Inferior parietal cortex (tissue), 1 donor: ENCODE data around the gene SUN3.

Experiments
- DNase-seq: peaks from one replicate; pipeline ENCODE4 v3.0.0-alpha.2; 2016; ENCODE audit errors: extremely low spot score

The SUN3 gene

DNA sequence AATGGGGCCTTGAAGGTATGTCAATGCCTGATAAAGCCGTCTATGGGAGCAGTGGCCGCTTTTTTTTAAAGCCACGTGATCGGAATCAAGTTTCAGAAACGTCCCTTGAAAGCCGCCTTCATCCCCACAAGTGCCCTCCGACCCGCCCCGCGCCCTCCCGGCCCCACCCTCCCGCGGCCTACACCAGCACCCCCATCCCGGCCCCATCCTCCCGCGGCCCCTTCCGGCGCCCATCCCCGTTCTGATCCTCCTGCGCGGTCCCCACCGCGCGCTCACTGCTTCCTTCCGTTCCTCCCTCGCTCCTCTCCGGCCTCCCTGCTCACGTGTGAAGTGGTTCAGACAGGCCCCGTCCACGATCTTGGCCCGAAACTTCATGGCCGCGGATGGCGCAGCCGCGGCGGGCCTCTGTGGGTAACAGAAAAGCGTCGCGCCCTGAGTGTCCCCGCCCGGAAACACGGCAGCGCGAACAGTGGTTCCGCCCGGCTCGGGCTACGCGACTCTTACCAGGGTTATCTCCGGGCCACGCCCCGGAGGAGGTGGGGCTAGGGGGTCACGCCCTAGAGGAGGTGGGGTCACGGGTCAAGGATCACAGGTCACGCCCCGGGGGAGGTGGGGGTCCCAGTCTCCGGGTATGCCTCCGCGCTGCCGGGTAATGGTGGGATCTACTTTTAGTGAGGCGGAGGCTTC is 49.6 kb downstream of the SUN3 start, which contains the start of gene HUS1:
HUS1 (minus strand) TSS at position 471 of the 687 bp plus-strand sequence; CDS start at position 375, 96 bp downstream.
- peak; percentile 92 for DNase-seq

DNA sequence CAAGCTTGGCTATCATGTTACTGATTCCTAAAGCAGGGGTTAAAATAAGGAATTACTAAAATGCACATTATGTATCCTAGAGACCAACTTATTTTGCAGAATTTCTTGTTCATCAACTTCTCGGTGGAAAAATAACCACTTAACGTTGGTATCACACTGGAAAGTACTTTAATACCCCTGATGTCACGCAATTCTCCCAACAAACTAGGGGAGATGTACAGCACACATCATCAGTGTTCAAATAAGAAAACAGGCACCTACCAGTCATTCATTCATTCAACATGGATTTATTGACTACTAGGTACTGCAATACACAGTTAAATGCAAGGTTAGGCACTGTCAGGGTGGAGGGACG is 50.1 kb downstream of the SUN3 start:
- no peak for DNase-seq

GRCh38 chr7:47973739-47974138 is 55.2 kb downstream of the SUN3 start:
- DNase-seq, result no peak

DNA sequence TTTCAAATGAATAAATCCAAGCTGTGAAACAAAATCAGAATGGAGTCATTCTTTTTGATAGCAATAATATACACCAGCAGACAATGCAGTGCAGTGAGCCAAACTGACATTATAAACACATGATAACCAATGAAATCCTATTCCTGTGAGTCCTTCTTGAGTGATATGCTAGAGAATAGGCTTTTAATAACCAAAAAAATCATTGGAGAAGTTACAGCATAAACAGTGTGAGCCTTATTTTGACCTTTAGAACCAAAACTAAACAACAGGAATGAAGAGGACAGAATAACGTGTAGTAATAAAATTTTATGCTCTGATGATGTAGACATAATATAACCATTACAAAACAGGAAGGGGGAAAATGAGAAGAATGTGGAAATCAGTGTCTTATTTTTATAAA is 58.1 kb downstream of the SUN3 start:
- DNase-seq, result no peak

DNA sequence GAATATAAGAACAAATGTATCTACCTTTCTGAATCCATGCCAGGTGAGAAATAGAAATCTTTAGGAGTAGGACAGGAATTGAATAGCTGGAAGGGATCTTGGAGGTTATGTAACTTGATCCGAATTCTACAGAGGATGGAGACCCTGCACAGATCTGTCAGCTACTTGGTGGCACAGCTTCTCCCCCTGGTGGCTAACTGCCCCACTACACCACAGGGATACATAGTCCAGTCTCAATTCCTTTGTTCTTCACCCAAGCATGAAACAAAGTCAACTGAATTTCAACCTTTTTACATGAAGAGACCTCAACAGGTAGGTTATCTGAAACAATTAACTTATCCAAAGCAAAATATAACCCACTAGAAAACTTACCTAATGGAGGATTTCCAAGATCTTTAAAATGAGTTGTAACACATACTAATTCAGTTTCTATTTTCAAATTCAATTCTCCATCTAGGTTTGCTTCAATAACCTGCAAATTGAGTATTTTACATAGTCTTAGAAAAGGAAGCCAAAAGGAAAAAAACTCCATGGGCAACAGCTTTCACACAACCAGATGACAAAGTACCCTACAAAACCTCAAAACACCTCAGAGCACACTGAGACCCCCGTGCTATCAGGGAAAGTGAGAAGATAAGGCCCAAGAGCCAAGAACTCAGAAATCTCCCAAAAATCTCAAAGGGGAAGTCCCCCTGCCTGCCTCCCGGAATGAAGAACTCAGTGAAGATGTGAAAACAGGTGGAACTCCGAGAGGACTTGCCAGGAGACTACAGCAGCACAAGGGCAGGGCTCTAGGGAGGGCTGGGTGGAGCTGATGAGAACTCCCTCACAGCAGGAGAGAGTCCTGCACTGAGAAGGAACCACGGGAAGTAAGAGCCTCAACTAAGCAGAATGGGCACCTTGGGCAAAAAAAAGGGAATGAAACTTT is 59.8 kb downstream of the SUN3 start:
- peak; percentile 72 for DNase-seq

DNA sequence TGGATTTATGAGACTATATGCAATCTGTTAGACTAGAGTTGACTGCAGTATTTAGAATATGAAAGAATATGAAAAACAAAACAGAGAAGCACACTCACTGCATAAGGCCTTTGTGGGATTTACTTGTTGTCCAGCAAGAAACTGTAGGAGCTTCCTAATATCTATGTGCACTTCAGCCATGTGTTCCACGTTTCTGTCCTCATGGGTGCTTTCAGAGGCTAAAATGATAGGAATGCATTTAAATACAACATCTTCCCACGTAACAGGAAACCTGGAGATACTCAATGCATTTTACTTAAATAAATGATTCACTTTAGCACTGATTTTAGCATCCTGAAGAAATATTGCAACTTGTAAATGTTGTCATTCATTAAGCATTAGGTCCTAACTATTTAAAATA is 61.2 kb downstream of the SUN3 start:
- no peak for DNase-seq

- DNase-seq, result no peak
These were observed 61.8 kb downstream of the SUN3 start for GRCh38 chr7:47967123-47967522.

DNA sequence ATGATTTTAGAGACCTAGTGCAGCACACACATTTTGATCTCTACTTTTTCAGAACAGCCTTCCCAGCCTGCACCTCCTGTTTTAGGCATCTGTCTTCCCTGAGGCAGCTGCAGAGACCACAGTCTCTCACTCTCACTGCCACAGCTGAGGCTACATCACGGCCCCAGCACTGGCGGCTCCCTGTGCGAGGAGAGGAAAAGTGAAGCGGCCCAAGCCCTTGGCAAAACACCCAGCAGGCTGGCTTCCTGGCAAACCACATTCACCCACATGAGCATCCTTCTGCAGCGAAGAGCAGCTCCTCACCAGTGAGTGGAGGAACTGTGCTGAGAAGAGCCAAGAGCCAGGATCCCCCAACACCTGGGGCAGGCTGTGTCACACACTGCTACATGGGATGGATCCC is 63.5 kb downstream of the SUN3 start:
- DNase-seq, result no peak

- DNase-seq, result no peak
These were observed 66.6 kb downstream of the SUN3 start for GRCh38 chr7:47962262-47962661.

GRCh38 chr7:47957156-47957555 is 71.8 kb downstream of the SUN3 start:
- no peak for DNase-seq

- DNase-seq, result no peak
These were observed 72.7 kb downstream of the SUN3 start for GRCh38 chr7:47956220-47956619.

GRCh38 chr7:47954231-47954911 is 74.5 kb downstream of the SUN3 start:
- no peak for DNase-seq

- no peak for DNase-seq
These were observed 75.1 kb downstream of the SUN3 start for GRCh38 chr7:47953822-47954221.

DNA sequence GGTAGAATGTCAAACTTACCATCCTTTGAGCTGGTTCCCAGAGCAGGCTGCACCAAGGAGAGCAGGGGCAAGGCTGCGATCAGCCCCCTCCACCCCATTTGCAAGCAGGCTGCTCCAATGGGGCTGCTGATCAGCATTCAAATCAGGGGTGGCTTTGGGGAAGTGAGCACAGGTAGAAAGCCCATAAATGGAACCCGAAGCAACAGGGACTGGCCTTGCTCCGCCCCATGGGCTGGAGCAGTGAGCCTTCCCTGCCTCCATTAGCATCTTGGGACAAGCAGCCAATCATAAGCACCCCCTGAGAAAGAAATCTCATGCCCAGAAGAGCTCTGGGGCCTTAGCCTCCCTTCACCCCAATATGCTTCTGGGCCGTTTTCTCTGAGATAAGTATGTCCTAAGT is 76.7 kb downstream of the SUN3 start:
- DNase-seq, result no peak

GRCh38 chr7:47951374-47951773 is 77.5 kb downstream of the SUN3 start:
- no peak for DNase-seq

- no peak for DNase-seq
These were observed 78.2 kb downstream of the SUN3 start for GRCh38 chr7:47950714-47951113.

DNA sequence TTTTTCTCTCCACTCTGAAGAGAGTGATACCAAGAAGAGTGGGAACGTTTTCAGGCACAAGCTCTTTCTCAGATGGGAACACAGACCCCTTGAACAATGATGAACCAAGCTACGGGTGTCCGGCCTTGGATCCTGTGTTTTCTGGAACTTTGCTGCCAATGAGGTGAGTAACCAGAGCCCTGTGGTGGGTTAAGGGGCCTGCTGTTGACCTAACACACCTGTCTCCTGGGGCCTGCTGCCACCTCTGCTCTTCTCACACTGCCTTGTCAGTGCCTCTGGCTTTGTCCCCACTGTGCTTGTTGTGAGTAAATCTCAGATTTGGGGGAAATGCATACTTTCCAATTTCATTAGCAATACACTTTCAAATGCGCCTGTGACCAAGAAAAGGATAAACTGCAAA is 79.2 kb downstream of the SUN3 start:
- no peak for DNase-seq

DNA sequence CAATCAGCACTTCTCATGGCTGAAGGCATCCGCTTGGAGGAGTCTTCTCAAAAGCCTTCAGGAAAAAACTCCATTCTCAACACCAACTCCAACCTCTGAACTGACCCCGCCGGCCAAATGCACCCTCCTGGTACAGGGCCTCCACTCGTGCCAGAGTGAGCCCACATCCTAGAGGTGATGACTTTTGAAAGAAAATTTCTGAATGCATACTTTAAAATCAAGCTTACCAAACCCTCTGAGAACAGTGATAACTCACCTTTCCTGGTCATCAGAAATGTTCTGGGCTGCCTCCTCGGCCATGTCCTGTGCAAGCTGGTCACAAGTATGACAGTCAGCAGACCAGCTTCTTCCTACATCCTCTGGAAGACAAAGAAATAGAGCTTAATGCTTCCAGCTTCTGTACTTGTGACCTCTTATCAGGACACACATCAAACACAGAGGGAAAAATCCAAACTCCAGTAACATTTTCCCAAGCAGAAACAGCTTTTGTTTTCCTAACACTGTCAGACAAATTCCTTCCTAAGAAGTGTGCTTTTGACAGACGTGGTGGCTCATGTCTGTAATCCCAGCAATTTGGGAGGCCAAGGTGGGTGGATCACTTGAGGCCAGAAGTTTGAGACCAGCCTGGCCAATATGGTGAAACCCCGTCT is 80.6 kb downstream of the SUN3 start, which contains the start of gene PKD1L1:
PKD1L1 (minus strand) TSS at position 326 of the 650 bp plus-strand sequence; CDS start at position 300, 26 bp downstream.
- no peak for DNase-seq

- DNase-seq, result no peak
These were observed 81.6 kb downstream of the SUN3 start for GRCh38 chr7:47947355-47947749.

DNA sequence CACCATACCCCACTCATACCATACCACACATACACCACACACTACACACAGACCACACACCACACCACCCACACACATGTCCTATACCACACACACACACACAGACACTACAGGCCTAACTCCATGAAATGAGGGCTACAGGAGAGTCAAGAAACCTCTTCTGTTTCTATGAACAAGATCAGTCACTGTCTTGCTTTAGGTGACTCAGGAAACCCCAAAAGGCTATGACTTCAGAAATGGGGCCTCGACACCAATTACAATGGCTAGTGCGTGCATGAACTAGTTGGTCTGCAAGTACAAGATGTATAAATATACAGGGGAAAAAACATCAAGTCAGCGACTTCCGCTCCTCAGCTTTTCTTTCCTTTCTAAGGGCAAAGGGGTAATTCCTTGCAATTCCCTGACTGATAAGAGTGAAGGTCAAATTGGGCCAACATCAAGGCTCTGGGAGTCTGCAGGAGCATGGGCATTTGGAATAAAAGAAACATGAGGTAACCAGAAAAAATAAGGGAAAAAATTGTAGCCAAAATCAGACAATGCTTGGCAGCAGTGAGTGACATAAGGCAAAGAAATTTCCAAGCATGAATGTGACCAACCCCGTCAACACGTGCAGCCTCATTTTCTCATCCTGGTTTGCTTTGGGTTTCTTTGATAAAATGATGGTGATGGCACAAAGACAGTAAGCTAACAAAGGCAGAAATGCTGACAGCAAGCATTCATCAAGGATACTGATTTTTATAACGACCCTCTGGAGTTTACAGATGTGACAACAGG is 82.1 kb downstream of the SUN3 start:
- no peak for DNase-seq
